HG02678 (cell line): ENCODE results near the gene POLE4.

ENCODE experiments used
- ATAC-seq: cut with Tn5 transposase; IDR thresholded peaks from one replicate; pipeline ENCODE4 v1.9.1; 2021; ENCODE audit warnings: mild to moderate bottlenecking, moderate library complexity; ENCODE audit not compliant: unreplicated experiment

The POLE4 gene

GRCh38 chr2:74939919-74940812 is 18.3 kb upstream of the POLE4 start:
- ATAC-seq = no peak

GRCh38 chr2:74941284-74941683 is 17.2 kb upstream of the POLE4 start:
- ATAC-seq = no peak

- no peak for ATAC-seq
Measured at GRCh38 chr2:74942263-74942662, 16.2 kb upstream of the POLE4 start.

- ATAC-seq = peak; percentile 100
Measured at GRCh38 chr2:74944987-74945787, 13.3 kb upstream of the POLE4 start.

- no peak for ATAC-seq
Measured at GRCh38 chr2:74945788-74946331, 12.6 kb upstream of the POLE4 start.

GRCh38 chr2:74947703-74948102 is 10.7 kb upstream of the POLE4 start:
- ATAC-seq = no peak

GRCh38 chr2:74948779-74949178 is 9.7 kb upstream of the POLE4 start:
- no peak for ATAC-seq

GRCh38 chr2:74951211-74951754 is 7.2 kb upstream of the POLE4 start:
- ATAC-seq = no peak

- ATAC-seq = no peak
Measured at GRCh38 chr2:74952575-74952974, 5.9 kb upstream of the POLE4 start.

- ATAC-seq = no peak
Measured at GRCh38 chr2:74953796-74954499, 4.5 kb upstream of the POLE4 start.

GRCh38 chr2:74954500-74954874 is 4.0 kb upstream of the POLE4 start:
- ATAC-seq = no peak

GRCh38 chr2:74957886-74958273 is 563 bp upstream of the POLE4 start:
- ATAC-seq = no peak

GRCh38 chr2:74959106-74959751 is 786 bp downstream of the POLE4 start:
- no peak for ATAC-seq

GRCh38 chr2:74966887-74967286 is 8.4 kb downstream of the POLE4 start:
- ATAC-seq = no peak

- ATAC-seq = no peak
Measured at GRCh38 chr2:74975016-74975415, 16.6 kb downstream of the POLE4 start.

- ATAC-seq = no peak
Measured at GRCh38 chr2:74979844-74980243, 21.4 kb downstream of the POLE4 start.

GRCh38 chr2:74982577-74982976 is 24.1 kb downstream of the POLE4 start:
- no peak for ATAC-seq

- no peak for ATAC-seq
Measured at GRCh38 chr2:74983631-74984392, 25.4 kb downstream of the POLE4 start.

- ATAC-seq = no peak
Measured at GRCh38 chr2:74984947-74985637, 26.6 kb downstream of the POLE4 start.
